Peyer's patch (tissue), 4 donors: ENCODE data around the gene GSDMA.

Experiments used
- POLR2A ChIP-seq, 2 donors: fragments of 450-650 bp; IDR thresholded peaks; one replicate each; pipeline ENCODE4 v1.5.1; 2017; ENCODE audit warnings: antibody characterized with exemption in 2 of 2, mild to moderate bottlenecking in 2 of 2, moderate library complexity in 2 of 2
- TF ChIP-seq, protein P1 (sequence below), 6 experiments: fragments of 450-650 bp in 4 of 6; fragments of 200-600 bp in 2 of 6; sonication (generic) in 1 of 6; IDR thresholded peaks; one replicate each; pipeline ENCODE4 v1.5.1; 2017 to 2019; ENCODE audit warnings: antibody characterized with exemption in 6 of 6, mild to moderate bottlenecking in 3 of 6, moderate library complexity in 1 of 6

DNA sequence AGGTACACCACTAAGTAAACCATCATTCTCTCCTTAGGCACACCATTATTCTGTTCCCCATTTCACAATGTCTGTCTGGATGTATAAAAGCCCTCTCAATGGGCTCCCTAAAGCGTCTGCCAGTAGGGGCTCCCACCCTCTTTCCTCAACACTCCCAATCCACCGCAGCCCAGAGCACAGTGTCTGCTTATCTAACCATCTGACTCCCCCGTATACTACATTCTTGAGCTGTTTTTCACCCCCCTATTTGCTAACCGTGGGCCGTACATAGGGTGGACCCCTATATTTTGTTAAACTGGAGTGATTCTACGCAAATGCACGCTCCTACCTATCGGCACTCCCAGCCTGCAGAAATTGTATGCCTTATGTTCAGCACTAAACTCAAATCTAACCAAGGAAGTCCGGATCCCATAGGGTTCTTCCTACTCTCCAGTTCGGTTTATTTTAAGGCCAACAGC lies 17.1 kb downstream of the GSDMA start:
- TF ChIP-seq, protein P1, sequence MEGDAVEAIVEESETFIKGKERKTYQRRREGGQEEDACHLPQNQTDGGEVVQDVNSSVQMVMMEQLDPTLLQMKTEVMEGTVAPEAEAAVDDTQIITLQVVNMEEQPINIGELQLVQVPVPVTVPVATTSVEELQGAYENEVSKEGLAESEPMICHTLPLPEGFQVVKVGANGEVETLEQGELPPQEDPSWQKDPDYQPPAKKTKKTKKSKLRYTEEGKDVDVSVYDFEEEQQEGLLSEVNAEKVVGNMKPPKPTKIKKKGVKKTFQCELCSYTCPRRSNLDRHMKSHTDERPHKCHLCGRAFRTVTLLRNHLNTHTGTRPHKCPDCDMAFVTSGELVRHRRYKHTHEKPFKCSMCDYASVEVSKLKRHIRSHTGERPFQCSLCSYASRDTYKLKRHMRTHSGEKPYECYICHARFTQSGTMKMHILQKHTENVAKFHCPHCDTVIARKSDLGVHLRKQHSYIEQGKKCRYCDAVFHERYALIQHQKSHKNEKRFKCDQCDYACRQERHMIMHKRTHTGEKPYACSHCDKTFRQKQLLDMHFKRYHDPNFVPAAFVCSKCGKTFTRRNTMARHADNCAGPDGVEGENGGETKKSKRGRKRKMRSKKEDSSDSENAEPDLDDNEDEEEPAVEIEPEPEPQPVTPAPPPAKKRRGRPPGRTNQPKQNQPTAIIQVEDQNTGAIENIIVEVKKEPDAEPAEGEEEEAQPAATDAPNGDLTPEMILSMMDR (IDR thresholded peaks at IDR 0.05) = no peak
- TF ChIP-seq POLR2A (IDR thresholded peaks at IDR 0.05) = no peak
